ENCODE measurements around the gene TRIM6.

TRIM6 gene

DNA sequence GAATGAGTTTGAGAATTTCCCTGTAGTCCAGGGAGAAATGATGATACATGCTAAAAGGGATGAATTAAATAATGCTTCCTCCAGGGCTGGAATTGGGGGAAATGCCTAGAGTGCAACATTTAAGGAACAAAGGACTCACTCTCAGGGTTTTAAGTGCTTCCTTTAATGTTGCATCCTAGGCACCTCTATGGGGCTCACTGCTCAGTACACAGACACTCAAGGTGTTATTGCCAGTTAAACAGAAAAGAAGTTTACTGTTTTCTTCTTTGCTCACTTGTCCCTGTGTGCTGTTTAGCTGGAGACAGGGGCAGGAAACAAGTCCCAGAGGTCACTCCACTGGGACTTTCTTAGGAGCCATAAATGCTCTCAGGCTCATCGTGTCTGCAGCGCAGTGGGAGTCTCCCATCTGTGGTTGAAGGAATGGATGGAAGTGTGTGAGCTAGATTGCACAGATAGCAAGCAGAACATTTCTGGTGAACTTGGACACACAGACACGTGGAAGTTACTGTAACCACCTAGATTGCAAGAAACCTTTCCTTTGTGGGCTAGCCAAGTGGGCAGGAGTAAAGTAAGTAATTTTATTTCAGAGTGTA, 39.7 kb upstream of the TRIM6 start:
- no peaks in the 10 kb centered on the region for H3K27me3 ChIP-seq
- no peak overlapping the region for H3K4me3 ChIP-seq
- no peaks in the 10 kb centered on the region for H3K36me3 ChIP-seq
- no peak overlapping the region for H3K27ac ChIP-seq
- DNase-seq: no peak
- no peaks in the 10 kb centered on the region for H3K4me1 ChIP-seq
- no peaks in the 10 kb centered on the region for H3K9me3 ChIP-seq
- intact Hi-C loops (cut with DNase I; ENCODE audit: low total_unique reads): no loop called here
- TF ChIP-seq, protein P1, sequence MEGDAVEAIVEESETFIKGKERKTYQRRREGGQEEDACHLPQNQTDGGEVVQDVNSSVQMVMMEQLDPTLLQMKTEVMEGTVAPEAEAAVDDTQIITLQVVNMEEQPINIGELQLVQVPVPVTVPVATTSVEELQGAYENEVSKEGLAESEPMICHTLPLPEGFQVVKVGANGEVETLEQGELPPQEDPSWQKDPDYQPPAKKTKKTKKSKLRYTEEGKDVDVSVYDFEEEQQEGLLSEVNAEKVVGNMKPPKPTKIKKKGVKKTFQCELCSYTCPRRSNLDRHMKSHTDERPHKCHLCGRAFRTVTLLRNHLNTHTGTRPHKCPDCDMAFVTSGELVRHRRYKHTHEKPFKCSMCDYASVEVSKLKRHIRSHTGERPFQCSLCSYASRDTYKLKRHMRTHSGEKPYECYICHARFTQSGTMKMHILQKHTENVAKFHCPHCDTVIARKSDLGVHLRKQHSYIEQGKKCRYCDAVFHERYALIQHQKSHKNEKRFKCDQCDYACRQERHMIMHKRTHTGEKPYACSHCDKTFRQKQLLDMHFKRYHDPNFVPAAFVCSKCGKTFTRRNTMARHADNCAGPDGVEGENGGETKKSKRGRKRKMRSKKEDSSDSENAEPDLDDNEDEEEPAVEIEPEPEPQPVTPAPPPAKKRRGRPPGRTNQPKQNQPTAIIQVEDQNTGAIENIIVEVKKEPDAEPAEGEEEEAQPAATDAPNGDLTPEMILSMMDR (IDR thresholded peaks at IDR 0.05): no peak

DNA sequence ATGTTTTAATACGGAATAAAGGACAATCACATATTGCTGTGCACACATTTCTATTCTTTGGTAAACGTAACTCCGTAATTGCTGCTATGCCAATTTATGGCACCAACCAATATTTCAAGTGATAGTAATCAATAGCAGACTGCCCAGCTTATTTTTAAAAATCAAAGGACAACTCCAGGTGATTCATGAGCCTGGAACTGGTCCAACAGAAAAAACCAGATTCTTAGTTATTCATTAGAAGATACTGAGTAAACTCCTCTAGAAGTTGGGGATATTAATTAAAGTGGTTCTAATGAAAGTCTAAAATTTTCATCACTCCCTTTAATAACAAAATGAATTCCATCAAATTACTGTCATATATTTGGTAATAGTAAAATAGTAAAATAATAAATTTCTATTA, 38.7 kb upstream of the TRIM6 start:
- no peak overlapping the region for H3K27ac ChIP-seq
- H3K4me3 ChIP-seq: no peak overlapping the region
- no peaks in the 10 kb centered on the region for H3K4me1 ChIP-seq
- H3K36me3 ChIP-seq: no peaks in the 10 kb centered on the region
- no peaks in the 10 kb centered on the region for H3K27me3 ChIP-seq
- no peaks in the 10 kb centered on the region for H3K9me3 ChIP-seq
- TF ChIP-seq, protein P1 (IDR thresholded peaks at IDR 0.05): no peak
- intact Hi-C loops (cut with DNase I; ENCODE audit: low total_unique reads): no loop called here
- DNase-seq: no peak

DNA sequence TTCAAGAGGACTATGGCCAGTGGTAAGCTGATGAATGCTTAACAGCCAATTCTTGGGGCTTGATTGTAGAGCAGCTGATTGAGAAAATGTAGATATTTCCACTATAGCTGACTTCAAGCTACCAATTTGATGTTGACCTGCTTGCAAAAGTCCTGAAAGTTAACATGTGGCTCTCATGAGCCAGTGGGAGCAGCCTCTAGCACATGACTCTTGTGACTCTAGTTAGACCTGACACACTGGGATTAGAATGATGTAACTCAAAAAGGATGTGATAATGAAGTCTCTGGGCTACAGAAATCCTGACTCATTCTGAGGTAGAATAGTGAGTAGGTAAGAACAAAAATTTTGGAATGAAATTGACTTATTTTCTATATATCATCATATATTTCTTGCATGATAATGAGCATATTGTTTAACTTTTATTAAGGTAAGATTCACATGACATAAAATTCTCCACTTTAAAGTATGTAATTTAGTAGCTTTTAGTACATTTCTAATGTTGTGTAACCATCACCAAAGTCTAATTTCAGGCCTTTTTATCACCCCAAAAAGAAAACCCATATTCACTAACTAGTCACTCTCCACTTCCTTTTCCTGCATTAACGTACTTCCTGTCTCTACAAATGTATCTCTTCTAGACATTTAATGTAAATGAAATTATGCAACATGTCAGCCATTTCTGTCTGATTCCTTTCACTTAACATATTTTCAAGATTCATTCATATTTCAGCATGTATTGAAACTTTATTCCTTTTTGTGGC, 32.0 kb upstream of the TRIM6 start:
- TF ChIP-seq, protein P1 (IDR thresholded peaks at IDR 0.05): no peak
- intact Hi-C loops (cut with DNase I; ENCODE audit: low total_unique reads): no loop called here
- DNase-seq: no peak
- Histone ChIP-seq H3K36me3 (no peaks in the 10 kb centered on the region), H3K27ac (no peak overlapping the region), H3K4me1 (no peaks in the 10 kb centered on the region), H3K9me3 (no peaks in the 10 kb centered on the region), H3K27me3 (no peaks in the 10 kb centered on the region), H3K4me3 (no peak overlapping the region)

DNA sequence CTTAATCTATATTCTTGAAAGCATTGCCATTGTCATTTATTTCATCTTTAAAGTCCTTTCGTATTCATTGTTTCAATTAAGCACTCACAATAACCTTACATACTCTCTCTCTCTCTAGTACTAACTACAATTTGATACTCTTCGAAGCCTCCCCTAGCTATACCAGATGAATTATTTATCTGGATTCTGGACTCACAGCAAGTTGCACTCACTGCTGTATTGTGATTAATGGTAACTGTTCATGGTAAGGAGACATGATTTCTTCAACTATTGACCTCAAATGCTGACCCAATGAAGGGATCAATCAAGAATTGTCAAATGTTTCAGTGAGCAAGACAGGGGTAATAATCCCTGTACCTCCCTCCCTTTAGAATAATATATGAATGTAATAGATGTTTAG, 21.8 kb upstream of the TRIM6 start:
- intact Hi-C loops (cut with DNase I; ENCODE audit: low total_unique reads): no loop called here

DNA sequence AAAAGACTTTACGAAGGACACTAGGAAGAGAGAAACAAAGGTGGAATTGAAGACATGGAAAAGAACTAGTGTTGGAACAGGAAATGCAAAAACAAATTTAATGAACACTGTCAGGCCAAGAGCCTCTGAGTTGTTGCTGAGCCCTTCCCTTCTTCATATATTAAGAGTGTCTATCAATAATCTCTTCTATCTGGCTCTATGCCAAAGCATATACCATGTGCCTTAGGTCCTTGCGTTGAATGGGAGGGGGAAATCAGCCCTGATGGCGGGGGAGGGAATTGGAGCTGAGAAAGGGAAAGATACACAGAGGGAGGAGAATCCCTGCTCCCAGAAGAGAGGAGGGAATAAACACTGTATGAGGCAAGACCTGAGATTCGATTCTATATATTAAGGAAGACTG, 21.3 kb upstream of the TRIM6 start:
- no peak overlapping the region for H3K27ac ChIP-seq
- no peaks in the 10 kb centered on the region for H3K9me3 ChIP-seq
- H3K27me3 ChIP-seq: no peaks in the 10 kb centered on the region
- no peak overlapping the region for H3K4me3 ChIP-seq
- intact Hi-C loops (cut with DNase I; ENCODE audit: low total_unique reads): no loop called here
- DNase-seq: no peak
- TF ChIP-seq, protein P1 (IDR thresholded peaks at IDR 0.05): no peak
- no peaks in the 10 kb centered on the region for H3K36me3 ChIP-seq
- H3K4me1 ChIP-seq: no peaks in the 10 kb centered on the region

More for the DNA sequence above, 21.8 kb upstream of the TRIM6 start:
- Histone ChIP-seq H3K27me3 (no peaks in the 10 kb centered on the region), H3K4me3 (no peak overlapping the region), H3K9me3 (no peaks in the 10 kb centered on the region), H3K36me3 (no peaks in the 10 kb centered on the region), H3K27ac (no peak overlapping the region), H3K4me1 (no peaks in the 10 kb centered on the region)
- DNase-seq: no peak
- TF ChIP-seq, protein P1 (IDR thresholded peaks at IDR 0.05): no peak

Data from tibial artery (tissue), 4 donors.